GM19395 (cell line): Measurements from ENCODE around the gene POLR2F.
A peak's percentile ranks its signal among the peaks of the same experiment; 100 is the strongest.

Experiments
- ATAC-seq: cut with Tn5 transposase; IDR thresholded peaks from one replicate; pipeline ENCODE4 v1.9.1; 2021; ENCODE audit warnings: mild to moderate bottlenecking, moderate library complexity; ENCODE audit not compliant: unreplicated experiment

Gene POLR2F

DNA sequence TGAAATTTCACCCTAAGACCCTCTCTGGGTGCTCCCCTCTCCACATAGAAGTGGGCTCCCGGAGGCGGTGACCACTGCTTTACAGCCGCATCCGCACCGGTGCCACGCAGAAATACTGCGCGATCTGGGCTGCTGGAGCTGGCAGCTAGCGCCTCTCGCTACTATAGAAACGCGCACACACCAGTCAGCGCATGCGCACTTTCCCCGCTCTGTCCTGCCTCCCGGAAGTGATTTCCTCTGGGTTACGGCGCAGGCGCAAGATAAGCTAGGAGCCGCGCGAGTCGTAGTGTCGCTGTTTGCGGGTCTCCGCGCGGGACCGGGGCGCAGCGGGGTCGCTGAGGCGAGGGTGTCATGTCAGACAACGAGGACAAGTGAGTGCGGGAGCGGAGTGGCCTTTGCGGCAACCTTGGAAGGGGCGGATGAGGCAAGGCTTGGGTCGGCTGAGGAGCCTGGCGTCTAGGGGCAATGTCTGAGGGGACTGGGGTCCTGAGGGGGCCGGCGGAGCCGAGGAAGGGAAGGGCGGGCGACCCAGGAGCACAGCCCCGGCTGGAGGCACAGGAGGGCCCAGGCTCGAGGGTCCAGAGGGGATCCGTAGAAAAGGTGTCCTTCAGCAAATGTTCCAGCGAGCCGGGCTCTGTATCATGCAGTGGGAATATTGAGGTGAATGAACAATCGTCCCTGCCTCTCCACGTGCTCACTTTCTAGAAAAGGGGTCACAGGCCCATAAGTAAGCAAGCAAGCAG, at the start of gene POLR2F, which contains the start of gene C22orf23:
Gene POLR2F, plus strand, starts transcription at position 263 of the 743 bp plus-strand sequence. Its CDS starts 89 bp downstream, at position 352.
Gene C22orf23, minus strand, starts transcription at position 165 of the 743 bp plus-strand sequence. CDS start 452 bp downstream, outside the sequence.
- peak; percentile 79 for ATAC-seq

DNA sequence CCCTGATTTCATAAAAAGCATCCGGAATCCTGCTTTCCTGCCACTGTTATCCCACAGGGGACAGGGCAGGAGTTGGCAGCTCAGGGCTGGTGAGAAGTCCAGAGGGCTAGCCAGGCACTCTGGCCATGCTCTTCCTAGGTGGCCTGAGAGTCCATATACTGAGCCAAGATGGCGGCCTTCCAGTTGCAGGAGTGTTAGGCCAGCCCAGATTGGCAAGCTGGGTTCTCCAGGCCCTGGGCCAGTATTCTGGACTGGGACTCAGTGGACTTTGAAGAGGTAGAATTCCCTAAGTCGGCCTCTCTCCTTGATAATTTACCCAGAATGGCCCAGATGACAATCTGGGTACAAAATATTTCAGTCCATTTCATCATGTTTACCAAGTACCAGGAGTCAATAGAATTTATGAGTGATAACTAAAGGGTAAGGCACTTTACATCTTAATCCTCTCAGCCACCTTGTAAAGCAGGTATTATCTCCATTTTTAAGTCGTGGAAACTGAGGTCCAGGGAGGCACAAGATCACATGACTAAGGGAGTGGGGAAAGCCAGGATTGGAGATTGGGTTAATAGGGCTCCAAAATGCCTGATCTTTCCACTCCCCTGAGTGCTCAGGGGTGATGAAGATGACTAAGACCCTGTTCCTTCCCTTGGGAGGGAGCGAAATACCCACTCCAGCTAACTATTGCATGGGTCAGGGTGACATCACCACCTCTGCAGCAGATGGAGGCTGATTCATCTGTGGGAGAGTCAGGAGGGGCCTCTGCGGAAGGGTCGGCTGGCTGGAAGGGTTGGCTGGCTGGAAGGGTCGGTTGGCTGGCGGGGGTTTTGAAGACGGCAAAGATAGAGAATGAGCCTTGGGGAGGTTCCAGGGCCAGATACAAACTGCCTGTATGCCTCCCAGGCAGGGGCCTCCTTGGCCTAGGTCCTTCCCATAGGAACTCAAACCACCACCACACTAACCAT, 48.6 kb upstream of the POLR2F start:
- no peak for ATAC-seq

- peak; percentile 82 for ATAC-seq
These were observed 47.8 kb upstream of the POLR2F start, which contains the start of gene MICALL1 for GRCh38 chr22:37905534-37906363. MICALL1 (plus strand) TSS chr22:37906297; CDS start chr22:37906423, 126 bp downstream.

GRCh38 chr22:37906364-37907008, 47.0 kb upstream of the POLR2F start:
- peak; percentile 50 for ATAC-seq

DNA sequence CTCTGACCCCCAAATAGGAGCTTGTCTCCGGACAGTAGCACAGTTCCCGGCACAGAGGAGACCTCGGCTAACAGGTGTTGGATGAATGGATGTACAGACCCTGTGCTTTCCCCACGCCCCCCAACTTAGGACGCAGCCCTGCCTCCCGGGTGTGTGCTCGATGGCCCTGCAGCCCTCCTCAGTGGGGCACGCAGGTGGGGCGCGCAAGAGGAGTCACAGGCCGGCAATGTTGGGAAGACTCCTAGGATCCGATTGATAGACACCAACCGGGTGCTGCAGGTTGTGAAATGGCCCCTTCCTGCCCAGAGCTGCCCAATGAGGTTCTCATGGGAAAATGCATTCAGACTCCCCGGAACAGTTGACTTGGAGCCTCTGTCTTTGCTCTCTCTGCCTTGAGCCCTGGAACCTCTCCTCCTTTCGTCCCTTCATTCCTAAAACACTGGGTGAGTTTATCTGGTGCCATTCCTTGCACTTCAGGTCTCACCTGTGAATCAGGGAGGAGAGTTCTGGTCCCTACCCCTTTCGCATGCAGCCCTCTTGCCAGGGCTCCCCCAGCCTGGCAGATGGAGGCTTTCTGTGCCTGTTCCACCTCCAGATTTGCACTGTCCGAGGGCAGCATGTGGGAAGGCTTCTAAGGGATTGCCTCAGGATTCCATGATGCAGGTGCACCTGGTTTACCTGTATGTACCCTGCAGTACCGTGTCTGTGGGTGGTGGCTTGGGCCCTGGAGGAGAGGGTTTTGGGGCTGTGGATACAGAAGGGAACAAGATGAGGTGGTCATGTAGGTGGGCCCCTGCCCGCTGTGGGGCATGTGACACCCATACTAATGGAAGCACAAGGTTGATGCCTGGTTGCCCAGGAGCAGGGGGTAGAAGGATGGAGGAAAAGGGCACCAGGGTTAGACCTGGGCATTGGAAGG, 46.2 kb upstream of the POLR2F start:
- no peak for ATAC-seq

DNA sequence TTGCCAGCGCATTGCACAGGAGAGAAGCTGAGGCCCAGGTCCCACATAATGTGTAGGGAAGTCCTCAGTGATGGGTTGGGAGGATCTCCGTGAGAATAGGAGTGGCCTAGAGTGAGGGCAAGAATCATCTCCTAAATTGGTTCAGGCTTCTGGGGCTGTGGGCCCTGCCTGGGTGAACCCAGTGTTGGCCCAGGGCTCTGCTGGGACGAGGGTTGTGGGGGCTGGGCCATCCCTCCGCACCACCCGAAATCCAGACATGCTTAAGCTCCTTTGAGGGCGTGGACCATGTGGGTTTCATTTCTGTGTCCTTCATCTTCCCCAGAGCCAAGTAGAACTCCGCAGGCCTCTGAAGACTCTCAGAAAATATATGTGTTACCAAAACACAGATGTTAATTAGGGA, 43.7 kb upstream of the POLR2F start:
- no peak for ATAC-seq

- no peak for ATAC-seq
These were observed 42.4 kb upstream of the POLR2F start for GRCh38 chr22:37910890-37911672.

DNA sequence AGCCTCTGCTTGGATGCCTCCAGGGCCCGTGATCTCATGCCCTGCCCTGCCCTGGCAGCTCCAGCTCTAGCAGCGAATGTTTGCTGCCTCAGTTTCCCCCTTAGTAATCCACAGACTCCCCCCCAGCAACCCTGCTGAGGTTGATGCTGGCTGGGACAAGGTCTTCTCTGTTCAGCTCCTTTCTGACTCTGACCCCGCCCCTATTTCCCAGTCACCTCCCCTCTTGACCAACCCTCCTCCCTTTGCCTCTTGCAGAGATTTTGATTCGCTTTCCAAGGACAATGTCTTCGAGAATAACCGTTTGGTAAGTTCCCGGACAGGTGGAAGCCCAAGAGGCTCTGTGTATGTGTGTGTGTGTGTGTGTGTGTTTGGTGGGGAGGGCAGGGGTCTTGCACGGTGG, 41.8 kb upstream of the POLR2F start:
- ATAC-seq = no peak

GRCh38 chr22:37912171-37912570, 41.3 kb upstream of the POLR2F start:
- no peak for ATAC-seq

GRCh38 chr22:37913233-37913721, 40.2 kb upstream of the POLR2F start:
- no peak for ATAC-seq

GRCh38 chr22:37916311-37916710, 37.2 kb upstream of the POLR2F start:
- no peak for ATAC-seq

DNA sequence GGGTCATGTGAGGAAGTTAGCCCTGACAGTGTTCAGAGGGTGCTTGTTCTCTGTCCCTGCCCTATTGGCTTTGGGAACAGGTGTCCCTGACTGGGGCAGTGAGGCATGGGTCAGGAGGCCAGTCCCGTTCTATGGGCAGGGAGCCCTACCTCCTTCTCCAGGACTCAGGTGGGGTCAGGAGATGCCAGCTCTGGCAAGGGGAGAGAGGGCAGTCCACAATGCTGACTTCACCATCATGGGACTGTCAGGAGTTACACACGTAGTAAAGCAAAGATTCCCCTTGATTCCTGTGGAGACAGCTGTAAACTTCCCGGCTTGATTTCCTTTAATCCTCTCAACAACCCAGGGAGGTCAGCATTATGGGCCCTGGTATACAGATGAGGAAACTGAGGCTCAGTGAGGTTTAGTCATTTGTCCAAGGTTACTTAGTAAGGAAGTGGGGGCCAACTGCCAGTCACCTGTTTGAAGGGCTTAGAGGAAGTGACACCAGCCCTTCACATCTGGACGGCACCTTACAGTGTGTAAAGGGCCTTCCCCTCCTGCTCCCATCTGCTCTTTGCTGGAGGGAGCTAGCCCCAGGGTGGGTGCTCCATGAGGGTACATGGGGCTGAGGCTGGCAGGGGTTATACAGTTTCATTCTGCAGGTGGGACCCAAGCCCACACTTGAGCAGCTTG, 35.5 kb upstream of the POLR2F start:
- ATAC-seq = no peak

DNA sequence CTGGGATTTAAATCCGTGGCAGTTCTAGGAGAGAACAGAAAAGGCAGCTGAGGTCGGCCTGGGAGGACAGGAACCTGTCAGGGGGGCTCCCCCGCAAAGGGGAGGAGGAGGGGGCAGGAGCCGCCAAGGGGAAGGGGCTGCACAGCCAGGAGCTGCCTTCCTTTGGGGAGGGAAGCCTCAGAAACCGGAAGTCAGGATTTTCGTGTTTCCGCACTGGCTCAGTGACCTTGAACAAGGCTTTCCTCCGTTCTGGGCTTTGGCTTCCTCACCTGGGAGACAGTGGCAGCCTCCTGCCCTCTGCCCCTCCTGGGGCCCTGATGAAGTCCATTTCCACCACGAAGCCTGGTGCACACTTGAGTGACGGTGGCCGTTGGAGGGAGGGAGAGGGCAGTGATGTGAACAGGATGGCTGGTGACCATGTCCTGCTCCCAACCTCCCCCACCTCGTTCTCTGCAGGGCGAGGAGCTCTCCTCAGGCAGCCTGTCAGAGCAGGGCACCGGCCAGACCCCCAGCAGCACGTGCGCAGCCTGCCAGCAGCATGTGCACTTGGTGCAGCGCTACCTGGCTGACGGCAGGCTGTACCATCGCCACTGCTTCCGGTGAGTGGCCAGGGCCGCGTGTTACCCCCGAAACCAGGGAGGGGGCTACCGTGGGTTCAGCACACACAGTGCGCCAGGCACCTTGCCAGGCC, 34.8 kb upstream of the POLR2F start:
- ATAC-seq = no peak

- no peak for ATAC-seq
These were observed 33.4 kb upstream of the POLR2F start for GRCh38 chr22:37920126-37920525.

DNA sequence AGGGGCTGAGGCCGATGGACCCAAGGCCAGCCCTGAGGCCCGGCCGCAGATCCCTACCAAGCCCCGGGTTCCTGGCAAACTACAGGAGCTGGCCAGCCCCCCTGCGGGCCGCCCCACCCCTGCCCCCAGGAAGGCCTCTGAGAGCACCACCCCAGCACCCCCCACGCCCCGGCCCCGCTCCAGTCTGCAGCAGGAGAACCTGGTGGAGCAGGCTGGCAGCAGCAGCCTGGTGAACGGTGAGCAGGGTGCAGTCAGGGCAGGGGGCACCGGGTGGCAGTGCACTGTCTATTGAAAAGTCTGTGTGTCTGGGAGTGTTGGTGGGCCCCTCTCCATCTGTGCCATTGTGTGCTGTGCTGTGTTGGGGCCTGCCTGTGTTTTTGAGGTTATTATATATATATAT, 31.3 kb upstream of the POLR2F start:
- no peak for ATAC-seq

GRCh38 chr22:37923927-37924326, 29.6 kb upstream of the POLR2F start:
- no peak for ATAC-seq
